ENCODE measurements around the gene WDR18.

The WDR18 gene

GRCh38 chr19:1001538-1002166, 17.5 kb downstream of the WDR18 start:
- Histone ChIP-seq H2AFZ (ENCODE audit: low read length) (no peak overlapping the region), H3K4me2 (ENCODE audit: low read depth, low read length) (no peak overlapping the region), H3K36me3 (replicated peaks; ENCODE audit: insufficient read depth, low read length) (no peaks in the 10 kb centered on the region), H3F3A (ENCODE audit: insufficient read depth, low read length) (peaks cover under 1% of the 10 kb centered on the region; the same call in 1 of the 2 replicates), H3K9me2 (replicated peaks; ENCODE audit: insufficient read depth, low read length) (no peaks in the 10 kb centered on the region), H3K9me3 (replicated peaks; ENCODE audit: insufficient read depth, low read length) (no peaks in the 10 kb centered on the region), H3K4me3 (ENCODE audit: low read length) (no peak overlapping the region), H3K79me2 (ENCODE audit: low read length) (no peaks in the 10 kb centered on the region), H3K27ac (ENCODE audit: low read length) (no peak overlapping the region), H3K4me1 (ENCODE audit: low read length) (no peaks in the 10 kb centered on the region), H4K20me1 (ENCODE audit: insufficient read depth, low read length) (no peaks in the 10 kb centered on the region), H3K27me3 (replicated peaks; ENCODE audit: insufficient read depth, low read length) (peaks cover 51% of the 10 kb centered on the region), H3K9ac (ENCODE audit: low read length) (no peak overlapping the region)
- TF ChIP-seq EZH2 (optimal IDR thresholded peaks at IDR 0.05; ENCODE audit: low read depth, low read length) (no peak), EZH2phosphoT487 (IDR thresholded peaks at IDR 0.05; ENCODE audit: low read length) (no peak)
- TF ChIP-seq, protein P1, sequence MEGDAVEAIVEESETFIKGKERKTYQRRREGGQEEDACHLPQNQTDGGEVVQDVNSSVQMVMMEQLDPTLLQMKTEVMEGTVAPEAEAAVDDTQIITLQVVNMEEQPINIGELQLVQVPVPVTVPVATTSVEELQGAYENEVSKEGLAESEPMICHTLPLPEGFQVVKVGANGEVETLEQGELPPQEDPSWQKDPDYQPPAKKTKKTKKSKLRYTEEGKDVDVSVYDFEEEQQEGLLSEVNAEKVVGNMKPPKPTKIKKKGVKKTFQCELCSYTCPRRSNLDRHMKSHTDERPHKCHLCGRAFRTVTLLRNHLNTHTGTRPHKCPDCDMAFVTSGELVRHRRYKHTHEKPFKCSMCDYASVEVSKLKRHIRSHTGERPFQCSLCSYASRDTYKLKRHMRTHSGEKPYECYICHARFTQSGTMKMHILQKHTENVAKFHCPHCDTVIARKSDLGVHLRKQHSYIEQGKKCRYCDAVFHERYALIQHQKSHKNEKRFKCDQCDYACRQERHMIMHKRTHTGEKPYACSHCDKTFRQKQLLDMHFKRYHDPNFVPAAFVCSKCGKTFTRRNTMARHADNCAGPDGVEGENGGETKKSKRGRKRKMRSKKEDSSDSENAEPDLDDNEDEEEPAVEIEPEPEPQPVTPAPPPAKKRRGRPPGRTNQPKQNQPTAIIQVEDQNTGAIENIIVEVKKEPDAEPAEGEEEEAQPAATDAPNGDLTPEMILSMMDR (IDR thresholded peaks at IDR 0.05; ENCODE audit: low read length), result peak; percentile 97
- peak; percentile 53 for DNase-seq

GRCh38 chr19:1002600-1002999, 18.5 kb downstream of the WDR18 start:
- Histone ChIP-seq H3K9me3 (replicated peaks; ENCODE audit: insufficient read depth, low read length) (no peaks in the 10 kb centered on the region), H3K4me2 (ENCODE audit: low read depth, low read length) (no peak overlapping the region), H2AFZ (ENCODE audit: low read length) (no peak overlapping the region), H3K4me3 (ENCODE audit: low read length) (no peak overlapping the region), H4K20me1 (ENCODE audit: insufficient read depth, low read length) (no peaks in the 10 kb centered on the region), H3K9me2 (replicated peaks; ENCODE audit: insufficient read depth, low read length) (no peaks in the 10 kb centered on the region), H3K27me3 (replicated peaks; ENCODE audit: insufficient read depth, low read length) (peaks cover 50% of the 10 kb centered on the region), H3K79me2 (ENCODE audit: low read length) (no peaks in the 10 kb centered on the region), H3K36me3 (replicated peaks; ENCODE audit: insufficient read depth, low read length) (no peaks in the 10 kb centered on the region), H3F3A (ENCODE audit: insufficient read depth, low read length) (no peaks in the 10 kb centered on the region), H3K9ac (ENCODE audit: low read length) (no peak overlapping the region), H3K27ac (ENCODE audit: low read length) (no peak overlapping the region), H3K4me1 (ENCODE audit: low read length) (no peaks in the 10 kb centered on the region)
- TF ChIP-seq, protein P1 (IDR thresholded peaks at IDR 0.05; ENCODE audit: low read length), result no peak
- no peak for TF ChIP-seq EZH2phosphoT487 (IDR thresholded peaks at IDR 0.05; ENCODE audit: low read length)
- TF ChIP-seq EZH2 (optimal IDR thresholded peaks at IDR 0.05; ENCODE audit: low read depth, low read length), result no peak
- DNase-seq, result no peak

DNA sequence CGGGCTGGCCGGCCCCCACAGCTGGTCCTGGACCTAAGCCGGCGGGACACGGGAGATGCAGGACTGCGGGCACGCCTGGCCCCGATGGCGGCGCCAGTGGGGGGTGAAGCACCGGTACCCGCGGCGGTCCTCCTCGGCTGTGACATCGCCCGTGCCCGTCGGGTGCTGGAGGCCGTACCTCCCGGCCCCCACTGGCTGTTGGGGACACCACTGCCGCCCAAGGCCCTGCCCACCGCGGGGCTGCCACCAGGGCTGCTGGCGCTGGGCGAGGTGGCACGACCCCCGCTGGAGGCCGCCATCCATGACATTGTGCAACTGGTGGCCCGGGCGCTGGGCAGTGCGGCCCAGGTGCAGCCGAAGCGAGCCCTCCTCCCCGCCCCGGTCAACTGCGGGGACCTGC, 19.1 kb downstream of the WDR18 start:
- no peaks in the 10 kb centered on the region for H3K79me2 ChIP-seq (ENCODE audit: low read length)
- no peak overlapping the region for H3K27ac ChIP-seq (ENCODE audit: low read length)
- TF ChIP-seq, protein P1 (IDR thresholded peaks at IDR 0.05; ENCODE audit: low read length), result no peak
- TF ChIP-seq EZH2 (optimal IDR thresholded peaks at IDR 0.05; ENCODE audit: low read depth, low read length), result no peak
- no peak for TF ChIP-seq EZH2phosphoT487 (IDR thresholded peaks at IDR 0.05; ENCODE audit: low read length)
- H3K9ac ChIP-seq (ENCODE audit: low read length), result no peak overlapping the region
- H4K20me1 ChIP-seq (ENCODE audit: insufficient read depth, low read length), result no peaks in the 10 kb centered on the region
- no peaks in the 10 kb centered on the region for H3K4me1 ChIP-seq (ENCODE audit: low read length)
- no peak overlapping the region for H3K4me3 ChIP-seq (ENCODE audit: low read length)
- DNase-seq, result no peak
- peaks cover 43% of the 10 kb centered on the region for H3K27me3 ChIP-seq (replicated peaks; ENCODE audit: insufficient read depth, low read length)
- no peak overlapping the region for H3K4me2 ChIP-seq (ENCODE audit: low read depth, low read length)
- H2AFZ ChIP-seq (ENCODE audit: low read length), result no peak overlapping the region
- no peaks in the 10 kb centered on the region for H3K9me2 ChIP-seq (replicated peaks; ENCODE audit: insufficient read depth, low read length)
- no peaks in the 10 kb centered on the region for H3F3A ChIP-seq (ENCODE audit: insufficient read depth, low read length)
- no peaks in the 10 kb centered on the region for H3K36me3 ChIP-seq (replicated peaks; ENCODE audit: insufficient read depth, low read length)
- no peaks in the 10 kb centered on the region for H3K9me3 ChIP-seq (replicated peaks; ENCODE audit: insufficient read depth, low read length)

Measured in MM.1S (cell line).